GM10266 (cell line): ENCODE results near the gene METAP1.
"Not testable (repeated sequence)": the region's sequence is repeated elsewhere in the genome, so short reads cannot be mapped to it uniquely, and the experiment has no call there.

Experiments
- DNase-seq: peaks from one replicate; pipeline ENCODE4 v3.0.0; 2012; ENCODE audit errors: extremely low spot score
- TF ChIP-seq, protein P1 (sequence below): IDR thresholded peaks from 2 replicates; pipeline ENCODE4 v1.5.1; 2012; ENCODE audit warnings: mild to moderate bottlenecking, low read depth; ENCODE audit not compliant: control insufficient read depth, insufficient read depth; ENCODE audit errors: missing control alignments

Gene METAP1

DNA sequence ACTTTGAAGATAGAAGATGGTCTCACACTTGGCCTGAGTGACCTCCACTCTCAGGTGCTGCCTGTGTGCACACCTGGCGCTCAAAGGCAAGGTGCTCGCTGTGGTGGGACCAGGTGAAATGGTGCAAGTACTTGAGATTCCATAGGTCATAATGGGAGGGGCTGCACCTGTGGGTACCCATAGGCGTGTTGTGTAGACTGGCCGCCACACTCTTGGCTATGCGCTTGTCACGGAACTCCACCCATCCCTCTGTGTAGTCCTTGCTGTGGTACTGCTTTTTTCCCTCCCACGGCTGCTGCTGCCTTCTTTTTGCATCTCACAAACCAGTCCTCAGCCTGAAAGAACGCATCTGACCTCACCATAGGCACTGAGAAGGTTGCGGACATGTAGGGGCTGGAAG, 27.0 kb downstream of the METAP1 start:
- TF ChIP-seq, protein P1, sequence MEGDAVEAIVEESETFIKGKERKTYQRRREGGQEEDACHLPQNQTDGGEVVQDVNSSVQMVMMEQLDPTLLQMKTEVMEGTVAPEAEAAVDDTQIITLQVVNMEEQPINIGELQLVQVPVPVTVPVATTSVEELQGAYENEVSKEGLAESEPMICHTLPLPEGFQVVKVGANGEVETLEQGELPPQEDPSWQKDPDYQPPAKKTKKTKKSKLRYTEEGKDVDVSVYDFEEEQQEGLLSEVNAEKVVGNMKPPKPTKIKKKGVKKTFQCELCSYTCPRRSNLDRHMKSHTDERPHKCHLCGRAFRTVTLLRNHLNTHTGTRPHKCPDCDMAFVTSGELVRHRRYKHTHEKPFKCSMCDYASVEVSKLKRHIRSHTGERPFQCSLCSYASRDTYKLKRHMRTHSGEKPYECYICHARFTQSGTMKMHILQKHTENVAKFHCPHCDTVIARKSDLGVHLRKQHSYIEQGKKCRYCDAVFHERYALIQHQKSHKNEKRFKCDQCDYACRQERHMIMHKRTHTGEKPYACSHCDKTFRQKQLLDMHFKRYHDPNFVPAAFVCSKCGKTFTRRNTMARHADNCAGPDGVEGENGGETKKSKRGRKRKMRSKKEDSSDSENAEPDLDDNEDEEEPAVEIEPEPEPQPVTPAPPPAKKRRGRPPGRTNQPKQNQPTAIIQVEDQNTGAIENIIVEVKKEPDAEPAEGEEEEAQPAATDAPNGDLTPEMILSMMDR, result no peak
- DNase-seq, result no peak

DNA sequence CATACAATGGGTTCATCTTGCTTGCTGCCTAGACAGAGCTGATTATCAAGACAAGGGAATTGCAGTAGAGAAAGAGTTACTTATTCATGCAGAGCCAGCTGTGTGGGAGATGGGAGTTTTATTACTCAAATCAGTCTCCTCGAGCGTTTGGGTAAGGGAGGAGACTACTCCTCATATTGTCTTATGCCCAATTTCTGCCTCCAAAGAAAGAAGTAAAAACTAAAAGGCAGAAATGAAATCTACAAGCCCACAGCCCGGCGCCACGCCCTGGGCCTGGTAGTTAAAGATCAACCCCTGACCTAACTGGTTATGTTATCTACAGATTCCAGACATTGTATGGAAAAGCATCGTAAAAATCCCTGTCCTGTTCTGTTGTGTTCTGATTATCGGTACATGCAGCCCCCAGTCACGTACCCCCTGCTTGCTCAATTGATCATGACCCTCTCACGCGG, 28.3 kb downstream of the METAP1 start:
- not testable (repeated sequence) for DNase-seq

DNA sequence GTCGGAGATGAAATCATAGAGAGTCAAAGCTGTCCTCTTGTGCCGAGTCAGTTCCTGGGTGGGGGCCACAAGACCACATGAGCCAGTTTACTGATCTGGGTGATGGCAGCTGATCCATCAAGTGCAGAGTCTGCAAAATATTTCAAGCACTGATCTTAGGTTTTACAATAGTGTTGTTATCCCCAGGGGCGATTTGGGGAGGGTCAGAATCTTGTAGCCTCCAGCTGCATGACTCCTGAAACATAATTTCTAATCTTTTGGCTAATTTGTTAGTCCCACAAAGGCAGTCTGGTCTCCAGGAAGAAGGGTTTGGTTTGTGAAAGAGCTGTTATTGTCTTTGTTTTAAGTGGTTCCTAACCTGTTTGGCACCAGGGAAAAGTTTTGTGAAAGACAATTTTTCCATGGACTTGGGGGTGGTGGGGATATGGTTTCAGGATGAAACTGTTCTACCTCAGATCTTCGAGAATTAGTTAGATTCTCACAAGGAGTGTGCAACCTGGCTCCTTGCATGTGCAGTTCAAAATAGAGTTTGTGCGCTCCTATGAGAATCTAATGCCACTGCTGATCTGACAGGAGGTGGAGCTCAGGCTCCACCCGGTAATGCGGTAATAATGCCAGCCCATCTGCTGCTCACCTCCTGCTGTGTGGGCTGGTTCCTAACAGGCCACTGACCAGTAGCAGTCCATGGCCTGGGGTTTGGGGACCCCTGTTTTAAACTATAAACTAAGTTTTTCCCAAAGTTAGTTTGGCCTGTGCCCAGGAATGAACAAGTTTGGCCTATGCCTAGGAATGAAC, 29.2 kb downstream of the METAP1 start:
- no peak for DNase-seq
- TF ChIP-seq, protein P1, result no peak

DNA sequence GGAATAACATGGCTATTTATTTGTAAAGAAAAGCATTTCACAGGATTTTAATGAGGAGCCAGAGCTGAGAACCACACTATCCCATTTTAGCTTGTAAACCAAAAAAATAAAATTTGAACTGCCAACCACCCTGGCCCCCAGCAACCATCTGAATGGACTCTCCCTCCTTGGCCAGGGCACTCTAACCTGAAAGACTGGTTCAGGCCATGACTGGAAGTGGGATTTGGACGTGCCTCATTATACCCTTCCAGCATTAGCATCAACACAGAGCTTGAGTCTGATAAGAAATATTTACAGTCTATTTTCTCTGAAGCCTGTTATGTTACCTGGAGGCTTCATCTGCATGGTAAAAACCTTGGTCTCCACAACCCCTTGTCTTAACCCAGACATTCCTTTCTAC, 30.0 kb downstream of the METAP1 start:
- DNase-seq, result no peak
- TF ChIP-seq, protein P1, result no peak

DNA sequence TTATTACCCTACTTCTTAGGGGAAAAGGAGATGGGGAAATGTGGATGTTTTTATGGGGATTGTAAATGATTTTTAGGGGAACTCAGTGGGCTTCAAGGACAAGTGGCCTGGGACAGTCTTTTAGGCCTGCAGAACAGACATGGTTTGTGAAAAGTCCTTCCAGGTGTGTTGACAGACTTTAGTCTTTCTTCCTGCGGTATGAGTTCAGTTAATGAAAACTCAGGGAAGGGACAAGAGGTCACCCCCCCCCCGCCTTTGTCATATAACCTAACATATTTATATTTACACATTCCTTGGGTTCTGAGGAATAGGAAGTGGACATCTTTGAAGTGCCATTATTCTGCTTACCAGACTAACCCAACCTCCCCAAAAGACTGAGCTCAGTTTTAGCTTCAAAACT, 31.8 kb downstream of the METAP1 start:
- no peak for DNase-seq

DNA sequence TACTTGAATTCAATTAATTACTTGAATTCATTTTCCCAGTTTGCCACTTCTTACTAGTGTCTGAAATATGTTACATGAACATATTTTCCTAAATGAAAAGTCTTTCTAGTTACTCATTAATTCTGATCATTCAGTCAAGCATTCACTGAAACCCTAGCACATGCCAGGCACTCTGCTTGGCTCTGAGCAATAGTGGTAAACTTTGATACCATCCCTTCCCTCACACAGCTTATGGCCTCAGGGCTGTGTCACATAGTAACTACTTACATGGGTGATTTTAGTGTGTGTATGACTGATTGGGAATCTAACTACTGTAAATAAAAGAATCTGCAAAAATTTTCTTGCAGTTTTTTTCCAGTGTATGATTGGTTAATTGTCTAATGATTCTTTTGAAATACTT, 32.7 kb downstream of the METAP1 start:
- no peak for DNase-seq
- TF ChIP-seq, protein P1, result no peak

More for the DNA sequence above, 31.8 kb downstream of the METAP1 start:
- TF ChIP-seq, protein P1, result no peak

DNA sequence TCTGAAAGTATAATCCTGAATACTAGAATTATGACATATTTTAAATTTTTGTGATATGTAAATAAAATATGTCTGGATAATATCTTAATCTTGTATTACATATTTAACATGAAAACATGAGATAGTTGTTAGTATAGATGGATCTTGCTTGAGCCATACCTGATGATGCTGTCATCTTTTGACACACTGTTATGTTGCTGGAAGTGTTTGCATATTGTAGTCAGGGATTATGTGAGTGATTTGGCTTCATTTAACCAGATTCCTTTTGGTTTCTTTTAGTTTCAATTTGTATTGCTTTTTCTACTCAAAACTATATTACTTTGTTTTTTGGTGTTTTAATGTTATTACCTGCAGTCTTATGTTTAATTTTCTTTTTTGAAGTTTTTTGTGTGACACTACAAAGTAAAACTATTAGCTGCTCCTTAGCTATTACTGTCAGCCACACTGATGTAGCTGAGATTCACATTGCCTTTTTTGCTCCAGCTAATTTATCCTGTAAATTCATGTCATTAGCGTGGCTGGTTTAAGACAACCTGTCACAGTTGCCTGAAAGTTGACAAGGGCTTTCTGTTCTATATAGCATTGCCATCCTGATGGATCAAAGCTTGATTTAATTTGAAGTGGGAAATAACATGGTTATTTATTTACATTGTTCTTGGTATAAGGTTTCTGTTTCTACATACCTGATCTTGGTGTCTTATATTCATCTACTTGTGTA, 33.7 kb downstream of the METAP1 start:
- TF ChIP-seq, protein P1, result no peak

More for the DNA sequence above, 33.7 kb downstream of the METAP1 start:
- DNase-seq, result no peak
